PC-3 (cell line): Measurements from ENCODE around the gene MACIR. TPM values are rescaled to one million over a fixed set of nuclear protein-coding genes. Genes with fewer than 3 reads are reported as not detected.

Experiments used
- ATAC-seq: fragments of 200-7000 bp; cut with Tn5 transposase; 2 replicates; pipeline ENCODE4 v1.9.1; 2020; ENCODE audit warnings: mild to moderate bottlenecking, moderate library complexity
- BruUV-seq: library from RNA; stranded (reverse); fragments of 400-500 nt; replicated peaks from 2 replicates; lab custom pipeline; 2021; lab: Mats Ljungman, UMichigan
- CTCF ChIA-PET: fragments of 300-600 bp; sonication (Branson Sonifier 250); formaldehyde crosslinking; loops from one replicate; lab custom pipeline; 2022; ENCODE audit warnings: antibody characterized with exemption; lab: Charles Lee
- POLR2A ChIA-PET: fragments of 300-600 bp; sonication (Branson Sonifier 250); formaldehyde crosslinking; loops from one replicate; lab custom pipeline; 2022; ENCODE audit warnings: antibody characterized with exemption; ENCODE audit not compliant: unreplicated experiment; lab: Charles Lee
- DNase-seq: peaks from one replicate; pipeline ENCODE4 v3.0.0-alpha.2; 2015
- H2AFZ ChIP-seq: fragments of 300-600 bp; sonication (generic); 2 replicates; pipeline ENCODE4 v1.6.0; 2016; ENCODE audit warnings: antibody characterized with exemption, low read length
- H3F3A ChIP-seq: fragments of 300-600 bp; sonication (generic); one replicate; pipeline ENCODE4 v1.6.0; 2017; ENCODE audit warnings: antibody characterized with exemption, low read length, control low read depth, mild to moderate bottlenecking; ENCODE audit not compliant: unreplicated experiment
- H3K27ac ChIP-seq: fragments of 300-600 bp; sonication (generic); 2 replicates; pipeline ENCODE4 v1.5.1; 2016; ENCODE audit warnings: mild to moderate bottlenecking, low read length
- H3K27me3 ChIP-seq: fragments of 300-600 bp; sonication (generic); 2 replicates; pipeline ENCODE4 v1.6.1; 2016; ENCODE audit warnings: low read length, mixed read lengths
- H3K36me3 ChIP-seq: fragments of 300-600 bp; sonication (generic); 2 replicates; pipeline ENCODE4 v1.6.1; 2016; ENCODE audit warnings: low read depth, mixed run types, low read length, mixed read lengths
- H3K4me1 ChIP-seq: fragments of 300-600 bp; sonication (generic); 2 replicates; pipeline ENCODE4 v1.5.1; 2016; ENCODE audit warnings: low read length; ENCODE audit not compliant: insufficient read depth
- H3K4me2 ChIP-seq: fragments of 300-600 bp; sonication (generic); 2 replicates; pipeline ENCODE4 v1.6.0; 2016; ENCODE audit warnings: low read length
- H3K4me3 ChIP-seq: fragments of 300-600 bp; sonication (generic); 2 replicates; pipeline ENCODE4 v1.5.1; 2016; ENCODE audit warnings: mild to moderate bottlenecking, low read length, mixed read lengths
- H3K79me2 ChIP-seq: fragments of 300-600 bp; sonication (generic); 2 replicates; pipeline ENCODE4 v1.6.1; 2017; ENCODE audit warnings: low read length, mixed read lengths
- H3K9ac ChIP-seq: fragments of 300-600 bp; sonication (generic); 2 replicates; pipeline ENCODE4 v1.6.0; 2016; ENCODE audit warnings: mild to moderate bottlenecking, low read length
- H3K9me2 ChIP-seq: fragments of 300-600 bp; sonication (generic); replicated peaks from 2 replicates; pipeline ENCODE4 v1.6.1; 2016; ENCODE audit warnings: mixed run types, low read length, mixed read lengths
- H3K9me3 ChIP-seq: fragments of 300-600 bp; sonication (generic); 2 replicates; pipeline ENCODE4 v1.6.1; 2016; ENCODE audit warnings: low read length, mixed read lengths
- H4K20me1 ChIP-seq: fragments of 300-600 bp; sonication (generic); 2 replicates; pipeline ENCODE4 v1.6.1; 2016; ENCODE audit warnings: low read length, mixed read lengths
- CTCF ChIP-seq: fragments of 300-600 bp; sonication (generic); conservative IDR thresholded peaks from 2 replicates; pipeline ENCODE4 v1.5.1; 2017; ENCODE audit warnings: antibody characterized with exemption, low read depth, mild to moderate bottlenecking, low read length
- EZH2 ChIP-seq: fragments of 300-600 bp; sonication (generic); IDR thresholded peaks from one replicate; pipeline ENCODE4 v1.6.1; 2017; ENCODE audit warnings: antibody characterized with exemption, mild to moderate bottlenecking, low read length; ENCODE audit not compliant: unreplicated experiment
- EZH2phosphoT487 ChIP-seq: fragments of 300-600 bp; sonication (generic); IDR thresholded peaks from 2 replicates; pipeline ENCODE4 v1.6.1; 2018; ENCODE audit warnings: mild to moderate bottlenecking, antibody characterized with exemption, low read length, borderline replicate concordance
- intact Hi-C: fragments of 100-400 bp; cut with micrococcal nuclease; formaldehyde crosslinking; loops from 2 replicates; pipeline ENCODE4 v1.9.0; 2023
- total RNA-seq: library from RNA; depleted of rRNA; stranded (reverse); fragments of >200 nt; gene quantifications from 2 replicates; pipeline ENCODE4 v1.2.3, GENCODE V29; 2014

Gene MACIR
- total RNA-seq, 1 experiment from 2014 or later, result 22.2 TPM

DNA sequence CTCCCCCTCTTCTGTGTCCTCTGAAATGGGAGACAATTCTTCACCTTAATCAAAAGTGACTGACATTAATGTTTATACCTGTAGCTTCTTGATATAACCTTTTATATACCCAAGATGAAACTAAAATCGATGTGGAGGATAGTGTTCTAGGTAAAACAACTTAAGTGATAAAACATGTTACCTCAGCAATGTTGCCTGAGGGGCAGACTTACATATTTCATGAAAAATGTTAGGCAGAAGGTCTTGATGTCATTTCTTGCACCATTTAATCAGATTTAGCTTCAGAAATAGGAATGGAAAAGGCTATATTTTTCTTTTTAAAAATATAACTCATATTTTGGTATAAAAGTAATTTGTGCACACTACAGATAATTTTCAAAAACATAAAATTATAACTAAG is 22.7 kb upstream of the MACIR start:
- Histone ChIP-seq H4K20me1 (no peaks in the 10 kb centered on the region), H3K9me2 (no peaks in the 10 kb centered on the region), H3K79me2 (no peaks in the 10 kb centered on the region), H3K9ac (no peak overlapping the region), H3K27me3 (no peaks in the 10 kb centered on the region), H3K4me2 (no peak overlapping the region), H3K9me3 (no peaks in the 10 kb centered on the region; the same call in 1 of the 2 replicates), H2AFZ (no peak overlapping the region), H3F3A (no peaks in the 10 kb centered on the region), H3K27ac (no peak overlapping the region), H3K36me3 (no peaks in the 10 kb centered on the region), H3K4me1 (0 out of 2 replicates have a peak, but pooled peaks cover 4% of the 10 kb centered on the region), H3K4me3 (no peak overlapping the region)
- POLR2A ChIA-PET, result no interaction called here
- DNase-seq (no peak), ATAC-seq (no peak)
- BruUV-seq, result no TSS peak
- intact Hi-C loops, result no loop called here
- CTCF ChIA-PET, result no interaction called here
- TF ChIP-seq EZH2 (no peak), CTCF (no peak), EZH2phosphoT487 (no peak)

DNA sequence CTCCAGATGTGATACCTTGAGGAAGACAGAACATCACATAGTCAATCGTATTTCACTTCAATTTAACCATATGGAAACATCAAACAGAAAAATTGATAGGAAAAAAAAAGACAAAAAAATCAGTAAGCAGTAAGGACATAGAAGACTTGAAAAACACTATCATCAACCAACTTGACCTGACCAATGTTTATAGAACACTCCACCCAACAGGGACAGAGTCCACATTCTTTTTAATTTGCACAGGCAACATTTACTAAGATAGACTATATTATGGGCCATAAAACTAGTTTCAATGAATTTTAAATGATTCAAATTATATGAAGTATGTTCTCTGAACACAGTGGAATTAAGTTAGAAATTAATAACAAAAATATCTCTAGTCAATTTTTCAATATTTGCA is 20.8 kb upstream of the MACIR start:
- Histone ChIP-seq H3K27ac (no peak overlapping the region), H3K9me3 (no peaks in the 10 kb centered on the region; the same call in 1 of the 2 replicates), H3K4me3 (no peak overlapping the region), H3K9me2 (no peaks in the 10 kb centered on the region), H3K4me2 (no peak overlapping the region), H4K20me1 (no peaks in the 10 kb centered on the region), H3K4me1 (0 out of 2 replicates have a peak, but pooled peaks cover 4% of the 10 kb centered on the region), H3F3A (no peaks in the 10 kb centered on the region), H3K79me2 (no peaks in the 10 kb centered on the region), H2AFZ (no peak overlapping the region), H3K9ac (no peak overlapping the region), H3K36me3 (no peaks in the 10 kb centered on the region), H3K27me3 (no peaks in the 10 kb centered on the region)
- DNase-seq, result no peak
- BruUV-seq, result no TSS peak
- POLR2A ChIA-PET, result no interaction called here
- TF ChIP-seq EZH2, result no peak
- no peak for TF ChIP-seq EZH2phosphoT487
- TF ChIP-seq CTCF, result no peak
- no peak for ATAC-seq
- CTCF ChIA-PET, result no interaction called here
- intact Hi-C loops, result no loop called here

- Histone ChIP-seq H3K27me3 (no peaks in the 10 kb centered on the region), H2AFZ (no peak overlapping the region), H3K27ac (no peak overlapping the region), H3K4me2 (no peak overlapping the region), H3K36me3 (no peaks in the 10 kb centered on the region), H4K20me1 (no peaks in the 10 kb centered on the region), H3K9me2 (no peaks in the 10 kb centered on the region), H3K79me2 (no peaks in the 10 kb centered on the region), H3F3A (no peaks in the 10 kb centered on the region), H3K4me1 (no peaks in the 10 kb centered on the region), H3K4me3 (no peak overlapping the region), H3K9me3 (no peaks in the 10 kb centered on the region; the same call in 1 of the 2 replicates), H3K9ac (no peak overlapping the region)
- intact Hi-C loops, result no loop called here
- POLR2A ChIA-PET, result no interaction called here
- no peak for TF ChIP-seq CTCF
- no peak for TF ChIP-seq EZH2
- no peak for TF ChIP-seq EZH2phosphoT487
- ATAC-seq, result no peak
- BruUV-seq, result no TSS peak
- no peak for DNase-seq
- CTCF ChIA-PET, result no interaction called here
Measured at GRCh38 chr5:103243665-103244064, 14.9 kb upstream of the MACIR start.
